ENCODE measurements around the gene CAD.
"Not testable (repeated sequence)": the region's sequence is repeated elsewhere in the genome, so short reads cannot be mapped to it uniquely, and the experiment has no call there.

CAD gene

GRCh38 chr2:27263287-27264252, 46.4 kb downstream of the CAD start:
- Histone ChIP-seq H3K27me3 (ENCODE audit: control insufficient read depth, insufficient read depth, low read length) (peaks cover 75% of the 10 kb centered on the region), H3K4me1 (ENCODE audit: control insufficient read depth, insufficient read depth, low read length) (no peaks in the 10 kb centered on the region), H3K9me3 (ENCODE audit: control insufficient read depth, insufficient read depth, low read length) (no peaks in the 10 kb centered on the region), H3K9ac (ENCODE audit: low read depth, low read length) (no peak overlapping the region), H3K4me3 (ENCODE audit: low read depth, low read length) (peak overlapping the region; percentile 72), H3K36me3 (ENCODE audit: control insufficient read depth, insufficient read depth, low read length) (no peaks in the 10 kb centered on the region)

- Histone ChIP-seq H3K27me3 (ENCODE audit: control insufficient read depth, insufficient read depth, low read length) (peaks cover 79% of the 10 kb centered on the region), H3K36me3 (ENCODE audit: control insufficient read depth, insufficient read depth, low read length) (no peaks in the 10 kb centered on the region), H3K9ac (ENCODE audit: low read depth, low read length) (no peak overlapping the region), H3K9me3 (ENCODE audit: control insufficient read depth, insufficient read depth, low read length) (no peaks in the 10 kb centered on the region), H3K4me3 (ENCODE audit: low read depth, low read length) (peak overlapping the region; percentile 72), H3K4me1 (ENCODE audit: control insufficient read depth, insufficient read depth, low read length) (no peaks in the 10 kb centered on the region)
These were observed 47.1 kb downstream of the CAD start for GRCh38 chr2:27264253-27264752.

- no peaks in the 10 kb centered on the region for H3K36me3 ChIP-seq (ENCODE audit: control insufficient read depth, insufficient read depth, low read length)
- peaks cover 75% of the 10 kb centered on the region for H3K27me3 ChIP-seq (ENCODE audit: control insufficient read depth, insufficient read depth, low read length)
- H3K4me3 ChIP-seq (ENCODE audit: low read depth, low read length), result peak overlapping the region; percentile 72
- H3K4me1 ChIP-seq (ENCODE audit: control insufficient read depth, insufficient read depth, low read length), result no peaks in the 10 kb centered on the region
- H3K9me3 ChIP-seq (ENCODE audit: control insufficient read depth, insufficient read depth, low read length), result no peaks in the 10 kb centered on the region
- H3K9ac ChIP-seq (ENCODE audit: low read depth, low read length), result peak overlapping the region; percentile 58
These were observed 47.8 kb downstream of the CAD start for GRCh38 chr2:27264753-27265535.

- no peak overlapping the region for H3K9ac ChIP-seq (ENCODE audit: low read depth, low read length)
- peak overlapping the region; percentile 13 for H3K4me3 ChIP-seq (ENCODE audit: low read depth, low read length)
- no peaks in the 10 kb centered on the region for H3K9me3 ChIP-seq (ENCODE audit: control insufficient read depth, insufficient read depth, low read length)
- peaks cover 69% of the 10 kb centered on the region for H3K27me3 ChIP-seq (ENCODE audit: control insufficient read depth, insufficient read depth, low read length)
- no peaks in the 10 kb centered on the region for H3K36me3 ChIP-seq (ENCODE audit: control insufficient read depth, insufficient read depth, low read length)
- H3K4me1 ChIP-seq (ENCODE audit: control insufficient read depth, insufficient read depth, low read length), result no peaks in the 10 kb centered on the region
These were observed 48.3 kb downstream of the CAD start for GRCh38 chr2:27265536-27265870.

- not testable (repeated sequence) for H3K36me3 ChIP-seq (ENCODE audit: control insufficient read depth, insufficient read depth, low read length); H3K9ac ChIP-seq (ENCODE audit: low read depth, low read length); H3K4me1 ChIP-seq (ENCODE audit: control insufficient read depth, insufficient read depth, low read length); H3K9me3 ChIP-seq (ENCODE audit: control insufficient read depth, insufficient read depth, low read length); H3K4me3 ChIP-seq (ENCODE audit: low read depth, low read length)
- H3K27me3 ChIP-seq (ENCODE audit: control insufficient read depth, insufficient read depth, low read length), result peaks cover 51% of the 10 kb centered on the region
These were observed 51.1 kb downstream of the CAD start for GRCh38 chr2:27268296-27268695.

- H3K4me3 ChIP-seq (ENCODE audit: low read depth, low read length), result no peak overlapping the region
- H3K9me3 ChIP-seq (ENCODE audit: control insufficient read depth, insufficient read depth, low read length), result no peaks in the 10 kb centered on the region
- H3K4me1 ChIP-seq (ENCODE audit: control insufficient read depth, insufficient read depth, low read length), result no peaks in the 10 kb centered on the region
- no peak overlapping the region for H3K9ac ChIP-seq (ENCODE audit: low read depth, low read length)
- no peaks in the 10 kb centered on the region for H3K36me3 ChIP-seq (ENCODE audit: control insufficient read depth, insufficient read depth, low read length)
- H3K27me3 ChIP-seq (ENCODE audit: control insufficient read depth, insufficient read depth, low read length), result peaks cover 33% of the 10 kb centered on the region
These were observed 53.0 kb downstream of the CAD start for GRCh38 chr2:27270131-27270530.

GRCh38 chr2:27270670-27271069, 53.5 kb downstream of the CAD start:
- H3K9ac ChIP-seq (ENCODE audit: low read depth, low read length), result no peak overlapping the region
- H3K9me3 ChIP-seq (ENCODE audit: control insufficient read depth, insufficient read depth, low read length), result no peaks in the 10 kb centered on the region
- peaks cover 28% of the 10 kb centered on the region for H3K27me3 ChIP-seq (ENCODE audit: control insufficient read depth, insufficient read depth, low read length)
- H3K4me3 ChIP-seq (ENCODE audit: low read depth, low read length), result no peak overlapping the region
- H3K36me3 ChIP-seq (ENCODE audit: control insufficient read depth, insufficient read depth, low read length), result no peaks in the 10 kb centered on the region
- peaks cover 2% of the 10 kb centered on the region for H3K4me1 ChIP-seq (ENCODE audit: control insufficient read depth, insufficient read depth, low read length)

GRCh38 chr2:27271631-27272340, 54.6 kb downstream of the CAD start:
- Histone ChIP-seq H3K9me3 (ENCODE audit: control insufficient read depth, insufficient read depth, low read length) (no peaks in the 10 kb centered on the region), H3K4me3 (ENCODE audit: low read depth, low read length) (no peak overlapping the region), H3K9ac (ENCODE audit: low read depth, low read length) (no peak overlapping the region), H3K4me1 (ENCODE audit: control insufficient read depth, insufficient read depth, low read length) (peaks cover 2% of the 10 kb centered on the region), H3K27me3 (ENCODE audit: control insufficient read depth, insufficient read depth, low read length) (peaks cover 17% of the 10 kb centered on the region), H3K36me3 (ENCODE audit: control insufficient read depth, insufficient read depth, low read length) (no peaks in the 10 kb centered on the region)

GRCh38 chr2:27272537-27273522, 55.7 kb downstream of the CAD start:
- not testable (repeated sequence) for H3K4me1 ChIP-seq (ENCODE audit: control insufficient read depth, insufficient read depth, low read length); H3K9ac ChIP-seq (ENCODE audit: low read depth, low read length); H3K9me3 ChIP-seq (ENCODE audit: control insufficient read depth, insufficient read depth, low read length); H3K4me3 ChIP-seq (ENCODE audit: low read depth, low read length); H3K36me3 ChIP-seq (ENCODE audit: control insufficient read depth, insufficient read depth, low read length)
- H3K27me3 ChIP-seq (ENCODE audit: control insufficient read depth, insufficient read depth, low read length), result peaks cover 11% of the 10 kb centered on the region

- Histone ChIP-seq H3K27me3 (ENCODE audit: control insufficient read depth, insufficient read depth, low read length) (peaks cover 3% of the 10 kb centered on the region), H3K9me3 (ENCODE audit: control insufficient read depth, insufficient read depth, low read length) (no peaks in the 10 kb centered on the region), H3K4me3 (ENCODE audit: low read depth, low read length) (no peak within 1 kb of the TSS), H3K4me1 (ENCODE audit: control insufficient read depth, insufficient read depth, low read length) (peaks cover 2% of the 10 kb centered on the region), H3K36me3 (ENCODE audit: control insufficient read depth, insufficient read depth, low read length) (no peaks in the 10 kb centered on the region), H3K9ac (ENCODE audit: low read depth, low read length) (no peak within 1 kb of the TSS)
These were observed 58.3 kb downstream of the CAD start, which contains the start of gene DNAJC5G for GRCh38 chr2:27275211-27276150. TSS of gene DNAJC5G (plus strand) at chr2:27275433. CDS start at chr2:27276729, 1,296 bp downstream.
